Measurements from ENCODE around the gene ATF3.

The ATF3 gene

DNA sequence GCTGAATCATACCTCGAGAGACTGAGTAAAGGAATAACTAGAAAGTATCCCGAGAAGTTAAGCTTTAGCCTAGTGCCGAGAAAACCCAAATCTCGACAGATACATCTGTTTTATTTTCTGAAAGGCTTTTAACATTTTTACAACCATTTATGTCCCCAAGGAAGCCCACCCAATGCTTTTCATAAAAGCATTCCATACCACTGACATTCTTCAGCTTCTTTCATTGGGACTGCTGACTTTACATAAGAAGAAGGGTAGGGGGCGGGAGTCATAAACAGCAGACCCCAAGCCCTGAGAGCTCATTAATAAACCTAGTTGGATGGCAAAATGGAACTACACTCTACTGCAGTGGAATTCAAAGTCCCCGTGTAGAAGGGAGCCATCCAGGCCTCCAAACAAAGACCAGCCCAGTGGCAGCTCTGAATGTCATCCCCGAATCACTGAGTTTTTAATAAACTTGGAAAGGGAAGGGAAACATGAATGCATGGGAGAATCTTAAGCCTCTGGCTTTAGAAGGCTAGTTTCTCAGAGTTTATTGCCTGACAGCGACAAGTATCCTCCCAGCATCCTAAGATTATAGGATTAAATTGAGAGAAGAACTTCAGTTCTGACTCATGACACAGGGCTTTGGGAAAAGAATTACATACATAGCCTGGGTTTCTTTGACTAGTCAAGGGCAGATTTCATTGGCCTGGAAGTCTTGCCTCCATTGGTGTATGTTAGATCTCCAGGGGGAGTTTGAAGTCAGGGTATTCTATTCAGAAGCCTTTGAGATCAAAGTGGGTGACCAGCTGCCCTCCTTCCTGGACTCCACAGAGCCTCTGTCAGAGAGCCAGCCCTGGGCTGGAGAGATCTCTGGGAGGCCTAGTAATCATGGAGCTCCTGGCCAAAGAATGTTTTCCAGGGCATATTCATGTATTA is 3.7 kb downstream of the ATF3 start:
- DNase-seq (ENCODE audit: low read depth) = no peak
- no peak overlapping the region for H3K4me3 ChIP-seq (ENCODE audit: low read length)
- TF ChIP-seq, protein P1, sequence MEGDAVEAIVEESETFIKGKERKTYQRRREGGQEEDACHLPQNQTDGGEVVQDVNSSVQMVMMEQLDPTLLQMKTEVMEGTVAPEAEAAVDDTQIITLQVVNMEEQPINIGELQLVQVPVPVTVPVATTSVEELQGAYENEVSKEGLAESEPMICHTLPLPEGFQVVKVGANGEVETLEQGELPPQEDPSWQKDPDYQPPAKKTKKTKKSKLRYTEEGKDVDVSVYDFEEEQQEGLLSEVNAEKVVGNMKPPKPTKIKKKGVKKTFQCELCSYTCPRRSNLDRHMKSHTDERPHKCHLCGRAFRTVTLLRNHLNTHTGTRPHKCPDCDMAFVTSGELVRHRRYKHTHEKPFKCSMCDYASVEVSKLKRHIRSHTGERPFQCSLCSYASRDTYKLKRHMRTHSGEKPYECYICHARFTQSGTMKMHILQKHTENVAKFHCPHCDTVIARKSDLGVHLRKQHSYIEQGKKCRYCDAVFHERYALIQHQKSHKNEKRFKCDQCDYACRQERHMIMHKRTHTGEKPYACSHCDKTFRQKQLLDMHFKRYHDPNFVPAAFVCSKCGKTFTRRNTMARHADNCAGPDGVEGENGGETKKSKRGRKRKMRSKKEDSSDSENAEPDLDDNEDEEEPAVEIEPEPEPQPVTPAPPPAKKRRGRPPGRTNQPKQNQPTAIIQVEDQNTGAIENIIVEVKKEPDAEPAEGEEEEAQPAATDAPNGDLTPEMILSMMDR (IDR thresholded peaks at IDR 0.05; ENCODE audit: insufficient read depth, low read depth, low read length, missing control alignments) = no peak

GRCh38 chr1:212613440-212614335 is 5.1 kb downstream of the ATF3 start:
- TF ChIP-seq, protein P1 (IDR thresholded peaks at IDR 0.05; ENCODE audit: insufficient read depth, low read depth, low read length, missing control alignments) = no peak
- H3K4me3 ChIP-seq (ENCODE audit: low read length) = no peak overlapping the region
- no peak for DNase-seq (ENCODE audit: low read depth)

DNA sequence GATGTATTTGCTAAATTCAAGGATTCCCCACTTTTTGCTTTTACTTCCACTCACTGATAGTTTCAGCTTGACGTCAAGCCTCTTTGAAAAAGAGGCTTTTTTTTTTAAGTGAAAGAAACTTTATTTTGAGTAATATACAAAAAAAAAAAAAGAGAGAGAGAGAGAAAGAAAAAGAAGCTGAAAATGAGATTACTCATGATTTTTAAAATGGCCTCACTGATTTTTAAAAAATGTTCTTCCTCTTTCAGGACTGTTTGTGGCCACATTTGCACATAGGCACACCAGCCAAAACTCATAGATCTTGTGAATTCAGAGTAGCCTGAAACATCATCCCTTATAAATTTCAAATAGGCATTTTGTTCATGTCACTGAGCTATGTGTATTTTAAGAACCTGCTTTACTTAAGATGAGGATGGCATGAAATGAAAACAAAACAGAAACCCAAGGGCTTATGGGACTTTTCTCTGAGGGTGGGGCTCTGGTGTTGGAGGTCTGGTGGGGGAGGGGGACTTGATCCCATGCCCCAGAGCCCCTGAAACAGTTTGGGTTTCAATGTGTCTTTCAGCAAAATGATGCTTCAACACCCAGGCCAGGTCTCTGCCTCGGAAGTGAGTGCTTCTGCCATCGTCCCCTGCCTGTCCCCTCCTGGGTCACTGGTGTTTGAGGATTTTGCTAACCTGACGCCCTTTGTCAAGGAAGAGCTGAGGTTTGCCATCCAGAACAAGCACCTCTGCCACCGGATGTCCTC is 6.1 kb downstream of the ATF3 start:
- TF ChIP-seq, protein P1 (IDR thresholded peaks at IDR 0.05; ENCODE audit: insufficient read depth, low read depth, low read length, missing control alignments) = no peak

DNA sequence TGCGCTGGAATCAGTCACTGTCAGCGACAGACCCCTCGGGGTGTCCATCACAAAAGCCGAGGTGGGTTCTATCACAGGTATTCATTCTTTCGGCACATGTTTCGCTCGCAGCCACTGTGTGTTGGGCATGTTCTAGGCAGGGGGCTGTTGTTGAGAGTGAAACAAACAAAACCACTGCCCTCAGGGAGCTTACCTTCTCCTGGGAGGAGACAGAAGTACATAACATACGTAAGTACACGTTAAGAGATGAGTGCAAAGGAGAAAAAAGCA is 6.6 kb downstream of the ATF3 start:
- TF ChIP-seq, protein P1 (IDR thresholded peaks at IDR 0.05; ENCODE audit: insufficient read depth, low read depth, low read length, missing control alignments) = no peak
- no peak overlapping the region for H3K4me3 ChIP-seq (ENCODE audit: low read length)
- no peak for DNase-seq (ENCODE audit: low read depth)

More for the DNA sequence above, 6.1 kb downstream of the ATF3 start:
- DNase-seq (ENCODE audit: low read depth) = no peak
- H3K4me3 ChIP-seq (ENCODE audit: low read length) = no peak overlapping the region

- TF ChIP-seq, protein P1 (IDR thresholded peaks at IDR 0.05; ENCODE audit: insufficient read depth, low read depth, low read length, missing control alignments) = no peak
- no peak for DNase-seq (ENCODE audit: low read depth)
- no peak overlapping the region for H3K4me3 ChIP-seq (ENCODE audit: low read length)
These were observed 10.1 kb downstream of the ATF3 start for GRCh38 chr1:212618466-212619210.

DNA sequence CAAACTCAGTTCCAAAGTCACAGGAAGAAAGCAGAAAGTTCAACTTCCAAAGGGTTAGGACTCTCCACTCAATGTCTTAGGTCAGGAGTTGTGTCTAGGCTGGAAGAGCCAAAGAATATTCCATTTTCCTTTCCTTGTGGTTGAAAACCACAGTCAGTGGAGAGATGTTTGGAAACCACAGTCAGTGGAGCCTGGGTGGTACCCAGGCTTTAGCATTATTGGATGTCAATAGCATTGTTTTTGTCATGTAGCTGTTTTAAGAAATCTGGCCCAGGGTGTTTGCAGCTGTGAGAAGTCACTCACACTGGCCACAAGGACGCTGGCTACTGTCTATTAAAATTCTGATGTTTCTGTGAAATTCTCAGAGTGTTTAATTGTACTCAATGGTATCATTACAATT is 11.7 kb downstream of the ATF3 start:
- TF ChIP-seq, protein P1 (IDR thresholded peaks at IDR 0.05; ENCODE audit: insufficient read depth, low read depth, low read length, missing control alignments) = no peak
- no peak overlapping the region for H3K4me3 ChIP-seq (ENCODE audit: low read length)
- DNase-seq (ENCODE audit: low read depth) = no peak

All from epithelial cell of esophagus (primary cell).